Stimulated activated CD4-positive, alpha-beta T cell treated with anti-CD3 and anti-CD28 coated beads, Interleukin-12 subunit alpha, Interleukin-12 subunit beta, amount 100 ng/mL, for 48 hours (primary cell): ENCODE data around the gene NAALADL1.
"Not testable (repeated sequence)": the region's sequence is repeated elsewhere in the genome, so short reads cannot be mapped to it uniquely, and the experiment has no call there.

Source experiments
- DNase-seq, 3 donors: peaks; one replicate each; pipeline ENCODE4 v3.0.0-alpha.2; 2020; ENCODE audit warnings: low read depth in 2 of 3, low spot score in 1 of 3

NAALADL1 gene

DNA sequence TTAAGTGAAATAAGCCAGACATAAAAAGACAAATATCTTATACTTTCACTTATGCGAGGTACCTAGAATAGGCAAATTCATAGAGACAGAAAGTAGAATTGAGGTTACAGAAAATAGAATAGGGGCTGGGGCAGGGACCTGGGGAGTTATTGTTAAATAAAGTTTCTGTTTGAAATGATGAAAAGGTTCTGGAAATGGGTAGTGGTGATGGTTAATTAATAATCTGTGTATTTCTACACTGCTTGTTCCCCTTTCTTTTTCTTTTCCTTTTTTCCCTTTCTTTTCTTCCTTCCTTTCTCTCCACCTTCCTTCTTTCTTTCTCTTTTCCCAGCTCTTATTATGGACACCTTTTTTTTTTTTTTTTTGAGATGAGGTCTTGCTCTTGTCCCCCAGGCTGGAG, 2.8 kb downstream of the NAALADL1 start:
- DNase-seq = no peak

DNA sequence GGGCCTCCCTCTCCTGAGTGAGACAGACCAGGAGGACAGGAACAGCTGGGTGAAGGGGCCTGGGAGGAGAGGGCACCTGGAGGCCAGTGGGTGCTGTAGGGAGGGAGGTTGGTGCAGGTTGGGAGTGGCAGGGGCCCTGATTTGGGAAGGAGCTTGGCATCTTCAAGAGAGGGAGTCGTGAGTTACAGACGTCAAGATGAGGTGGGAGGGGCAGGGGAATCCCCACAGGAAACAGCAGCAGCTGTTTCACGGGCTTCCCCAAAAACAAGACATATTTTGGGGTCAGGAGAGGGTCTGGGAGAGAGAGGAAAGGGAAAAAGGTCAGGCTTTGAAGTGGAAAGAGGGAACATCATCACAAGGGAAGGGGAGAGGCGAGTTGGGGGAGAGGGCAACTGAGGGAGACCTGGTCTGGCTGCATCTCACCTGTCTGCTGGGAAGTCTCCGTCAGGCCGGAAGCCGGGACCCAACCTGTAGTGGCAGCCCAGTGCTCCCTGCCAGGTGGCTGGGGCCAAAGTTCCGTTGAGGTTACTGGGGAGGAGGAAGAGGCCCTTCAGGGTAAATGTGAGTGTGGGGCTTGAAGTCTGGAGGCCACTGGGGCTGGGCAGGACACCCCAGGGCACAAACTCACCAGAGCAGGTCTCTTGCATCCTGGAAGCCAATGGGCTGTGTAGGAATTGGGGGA, 4.4 kb downstream of the NAALADL1 start:
- no peak for DNase-seq

DNA sequence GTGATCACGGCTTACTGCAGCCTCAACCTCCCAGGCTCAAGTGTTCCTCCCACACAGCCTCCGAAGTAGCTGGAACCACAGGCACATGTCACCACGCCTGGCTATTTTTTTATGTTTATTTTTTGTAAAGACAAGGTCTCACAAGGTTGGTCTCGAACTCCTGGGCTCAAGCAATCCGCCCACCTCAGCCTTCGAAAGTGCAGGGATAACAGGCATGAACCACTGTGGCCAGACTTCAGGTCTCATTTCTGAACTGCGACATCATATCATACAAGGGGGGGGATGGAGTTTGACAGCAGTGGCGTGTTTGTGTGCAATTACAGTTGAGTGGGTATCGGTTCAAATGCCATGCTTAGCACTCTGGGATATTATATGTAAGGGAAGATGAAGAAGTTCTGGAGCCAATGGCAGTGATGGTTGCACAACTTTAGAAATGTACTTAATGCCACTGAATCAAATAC, 6.9 kb downstream of the NAALADL1 start:
- no peak for DNase-seq

DNA sequence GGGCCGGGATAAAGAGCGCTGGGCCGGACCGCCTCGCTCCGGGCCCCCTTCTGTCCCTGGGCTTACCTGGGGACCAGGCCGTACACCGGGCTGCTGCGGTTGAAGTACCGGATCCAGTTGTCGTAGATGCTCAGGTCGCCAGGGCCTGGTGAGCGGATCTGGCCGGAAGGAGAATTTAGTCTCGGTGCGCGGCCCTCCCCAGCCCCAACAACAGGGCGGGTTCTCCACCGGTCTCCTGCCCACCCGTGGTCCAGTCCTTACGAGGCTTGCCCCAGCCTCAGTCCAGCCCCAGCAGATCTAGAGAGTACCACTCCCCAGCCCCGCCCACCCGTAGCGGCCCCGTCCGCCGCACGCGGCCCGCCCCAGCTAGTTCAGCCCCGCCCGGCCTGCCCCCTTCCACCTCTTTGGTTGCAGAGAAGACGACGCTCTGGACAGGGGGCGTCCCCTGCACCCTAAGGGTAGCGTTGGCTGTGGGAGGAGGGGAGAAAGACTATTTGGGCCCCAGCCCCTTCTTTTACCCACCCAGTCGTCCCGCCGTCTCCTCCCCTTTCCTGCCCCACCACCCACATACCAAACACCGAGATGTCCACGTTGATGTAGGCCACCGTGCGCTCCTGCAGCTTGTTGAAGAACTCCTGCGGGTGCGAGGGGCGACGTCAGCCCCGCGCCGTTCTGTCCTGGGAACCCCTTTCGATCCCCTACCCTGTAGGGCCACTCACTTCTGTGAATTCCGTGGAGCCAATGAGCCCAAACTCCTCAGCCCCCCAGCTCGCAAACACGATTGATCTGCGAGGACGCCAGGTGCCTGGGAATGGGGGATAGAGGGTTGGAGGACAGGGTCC, 10.6 kb downstream of the NAALADL1 start:
- DNase-seq = peak in 1 of 3 donors; percentile 14

DNA sequence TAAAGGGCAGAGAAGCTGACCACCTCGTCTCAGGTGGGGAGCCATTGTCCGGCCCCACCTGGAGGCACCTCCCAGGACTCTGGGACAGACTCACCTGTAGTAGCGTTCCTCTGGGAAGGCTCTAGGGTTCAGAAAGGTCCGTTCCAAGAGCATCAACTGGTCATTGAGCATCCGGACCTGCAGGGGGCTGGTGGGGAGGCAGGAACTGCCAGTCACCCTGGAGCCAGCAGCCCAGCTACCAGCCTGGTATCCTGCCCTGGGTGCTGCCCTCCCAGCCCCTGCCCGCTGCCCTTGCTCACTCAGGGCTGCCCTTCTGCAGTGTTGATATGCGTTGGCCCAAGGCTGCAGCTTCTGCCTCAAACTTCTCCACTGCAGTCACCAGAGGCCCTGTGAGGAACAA, 12.6 kb downstream of the NAALADL1 start:
- no peak for DNase-seq

DNA sequence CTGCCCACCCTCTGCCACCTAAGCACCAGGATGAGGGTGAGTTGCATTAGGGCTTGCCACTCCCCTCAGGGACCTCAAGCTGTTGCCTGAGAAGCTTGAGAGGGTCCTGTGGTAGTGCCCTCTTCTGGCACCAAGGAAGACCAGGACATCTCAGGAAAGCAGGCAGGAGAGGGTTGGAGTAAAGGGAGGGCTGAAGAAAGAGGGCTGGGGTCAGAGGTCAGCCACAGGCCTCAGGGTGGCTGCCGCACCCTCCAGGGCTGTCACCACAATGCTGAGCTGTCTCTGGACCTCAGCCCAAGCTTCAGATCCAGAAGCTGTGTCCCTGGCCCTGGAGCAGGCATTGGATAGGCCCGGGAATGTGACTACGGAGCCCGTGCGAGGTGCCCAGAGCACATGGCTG, 13.3 kb downstream of the NAALADL1 start:
- no peak for DNase-seq

DNA sequence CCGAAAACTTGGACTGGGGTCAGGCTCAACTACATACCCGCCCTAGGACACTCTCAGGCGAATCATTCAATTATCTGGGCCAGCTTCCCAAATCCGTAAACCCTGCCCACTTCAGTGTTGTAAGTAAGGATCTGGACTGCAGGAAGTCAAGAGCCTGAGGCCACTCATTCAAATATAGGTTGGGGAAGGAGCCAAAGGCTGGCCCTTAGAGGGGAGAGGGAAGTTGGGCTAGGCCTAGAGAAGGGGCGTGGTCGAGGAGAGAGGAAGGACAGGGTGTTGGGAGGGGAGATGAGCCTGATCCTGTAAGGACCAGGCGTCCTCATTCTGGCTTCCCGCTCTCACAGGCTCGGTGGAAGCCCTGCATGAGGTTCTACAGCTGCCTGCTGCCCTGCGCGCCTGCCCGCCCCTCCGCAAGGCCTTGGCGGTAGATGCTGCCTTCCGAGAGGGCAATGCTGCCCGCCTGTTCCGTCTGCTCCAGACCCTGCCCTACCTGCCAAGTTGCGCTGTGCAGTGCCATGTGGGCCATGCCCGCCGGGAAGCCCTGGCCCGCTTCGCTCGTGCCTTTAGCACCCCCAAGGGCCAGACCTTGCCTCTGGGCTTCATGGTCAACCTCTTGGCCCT, 14.4 kb downstream of the NAALADL1 start:
- no peak for DNase-seq

DNA sequence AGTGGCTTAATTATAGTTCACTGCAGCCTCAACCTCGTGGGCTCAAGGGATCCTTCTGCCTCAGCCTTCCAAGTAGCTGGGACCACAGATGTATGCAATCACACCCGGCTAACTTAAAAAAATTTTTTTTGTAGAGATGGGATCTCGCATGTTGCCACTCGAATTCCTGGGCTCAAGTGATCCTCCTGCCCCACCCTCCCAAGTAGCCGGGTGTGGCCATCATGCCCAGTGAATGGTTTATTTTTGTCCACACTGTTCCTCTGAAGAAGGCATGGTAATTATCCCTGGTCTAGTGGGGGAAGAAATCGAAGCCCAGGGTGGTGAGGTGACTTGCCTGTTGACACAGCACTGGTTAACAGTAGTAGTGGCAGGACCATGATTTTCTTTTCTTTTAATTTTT, 15.5 kb downstream of the NAALADL1 start:
- DNase-seq = no peak

DNA sequence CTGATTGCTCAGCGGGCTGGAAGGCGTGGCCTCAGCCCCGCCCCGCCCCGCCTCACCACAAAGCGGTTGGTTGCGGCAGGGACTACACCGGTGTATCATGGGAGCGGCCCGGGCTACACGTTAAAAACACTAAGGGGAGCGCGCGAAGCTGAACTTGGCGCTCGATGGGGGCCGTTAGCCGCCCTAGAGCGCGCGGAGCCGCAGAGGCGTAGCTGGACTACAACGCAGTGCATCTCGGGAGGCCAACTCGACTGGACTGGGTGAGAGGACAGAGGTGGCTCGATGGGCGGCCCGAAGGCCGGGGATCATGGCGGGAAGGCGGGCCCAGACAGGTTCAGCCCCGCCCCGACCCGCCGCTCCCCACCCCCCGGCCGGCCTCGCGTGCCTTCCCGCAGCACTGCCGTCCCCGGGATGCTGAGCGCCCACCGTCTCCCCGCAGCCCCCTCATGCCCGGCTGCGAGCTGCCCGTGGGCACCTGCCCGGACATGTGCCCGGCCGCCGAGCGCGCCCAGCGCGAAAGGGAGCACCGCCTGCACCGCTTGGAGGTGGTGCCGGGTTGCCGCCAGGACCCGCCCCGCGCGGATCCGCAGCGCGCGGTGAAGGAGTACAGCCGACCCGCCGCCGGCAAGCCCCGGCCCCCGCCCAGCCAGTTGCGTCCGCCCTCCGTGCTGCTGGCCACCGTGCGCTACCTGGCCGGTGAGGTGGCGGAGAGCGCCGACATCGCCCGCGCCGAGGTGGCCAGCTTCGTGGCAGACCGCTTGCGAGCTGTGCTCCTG, 17.3 kb downstream of the NAALADL1 start, which contains the start of gene SAC3D1:
Gene SAC3D1 (plus strand): TSS at position 364 of the 776 bp plus-strand sequence. CDS start 83 bp downstream, at position 447.
- DNase-seq = peak; percentile 78 to 84 (median 84)

DNA sequence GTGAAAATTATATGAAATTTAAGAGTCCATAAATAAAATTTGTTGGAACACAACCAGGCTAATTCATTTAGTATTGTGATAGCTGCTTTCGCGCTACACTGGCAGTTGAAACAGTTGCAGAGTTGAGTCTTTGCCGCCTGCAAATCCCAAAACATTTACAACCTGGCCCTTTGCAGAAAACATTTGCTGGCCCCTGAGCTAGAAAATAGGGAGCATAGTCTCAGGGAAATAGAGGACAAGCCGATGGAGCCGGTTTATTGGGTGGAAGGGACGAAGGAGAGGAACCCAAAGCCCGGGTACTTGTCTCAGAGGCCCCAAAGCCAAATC, 17.9 kb downstream of the NAALADL1 start:
- no peak for DNase-seq

DNA sequence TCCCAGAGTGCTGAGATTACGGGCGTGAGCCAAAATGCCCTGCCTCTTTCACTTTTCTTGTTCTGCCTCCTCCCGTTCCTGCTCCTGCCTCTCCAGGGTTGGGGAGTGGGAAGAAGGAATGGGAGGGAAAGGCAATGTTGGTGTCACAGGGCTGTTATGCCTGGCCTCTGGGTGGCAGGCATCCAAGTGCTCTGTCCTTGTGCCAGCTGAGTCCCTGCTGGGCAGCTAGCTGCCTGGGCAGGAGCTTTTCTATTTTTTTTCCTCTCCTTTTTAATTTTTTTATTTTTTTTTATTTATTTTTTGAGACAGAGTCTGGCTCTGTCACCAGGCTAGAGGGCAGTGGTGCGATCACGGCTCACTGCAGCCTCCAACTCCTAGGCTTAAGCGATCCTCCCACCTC, 21.4 kb downstream of the NAALADL1 start:
- DNase-seq = no peak

DNA sequence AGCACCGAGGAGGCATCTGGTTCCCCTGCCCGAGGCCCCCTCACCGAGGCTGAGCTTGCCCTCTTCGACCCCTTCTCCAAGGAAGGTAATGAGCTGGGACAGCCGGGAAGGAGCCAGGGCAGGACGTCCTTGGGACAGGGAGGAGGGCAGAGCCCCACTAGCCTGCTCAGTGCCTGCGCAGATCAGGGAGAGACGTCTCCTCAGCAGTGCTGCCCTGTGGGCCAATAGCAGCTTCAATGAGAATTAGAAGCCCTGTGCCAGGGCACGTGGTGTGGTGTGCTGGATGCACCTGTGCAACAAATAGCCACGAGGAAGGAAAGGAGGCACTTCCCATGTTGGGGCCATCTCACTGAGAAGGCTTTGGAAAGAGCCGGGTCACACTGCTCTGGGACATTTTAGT, 22.8 kb downstream of the NAALADL1 start:
- DNase-seq = no peak

DNA sequence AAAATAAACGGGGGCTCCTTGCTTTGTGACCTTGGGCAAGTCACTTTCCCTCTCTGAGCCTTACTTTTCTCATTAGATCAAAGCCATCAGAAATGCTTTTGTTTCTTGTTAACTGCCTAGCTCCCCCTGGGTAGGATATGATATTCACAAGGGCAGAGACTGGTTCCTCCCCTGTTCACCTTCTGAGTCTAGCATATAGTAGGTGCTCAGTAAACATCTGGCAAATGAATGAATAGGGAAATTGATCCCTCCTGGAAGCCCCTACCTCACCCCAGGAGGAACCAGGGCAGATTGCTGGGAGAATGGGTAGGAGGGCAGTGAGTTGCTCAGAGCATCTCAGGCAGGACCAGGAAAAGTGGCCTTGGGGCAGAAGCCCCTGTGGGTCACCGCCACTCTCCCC, 23.9 kb downstream of the NAALADL1 start:
- DNase-seq = no peak

DNA sequence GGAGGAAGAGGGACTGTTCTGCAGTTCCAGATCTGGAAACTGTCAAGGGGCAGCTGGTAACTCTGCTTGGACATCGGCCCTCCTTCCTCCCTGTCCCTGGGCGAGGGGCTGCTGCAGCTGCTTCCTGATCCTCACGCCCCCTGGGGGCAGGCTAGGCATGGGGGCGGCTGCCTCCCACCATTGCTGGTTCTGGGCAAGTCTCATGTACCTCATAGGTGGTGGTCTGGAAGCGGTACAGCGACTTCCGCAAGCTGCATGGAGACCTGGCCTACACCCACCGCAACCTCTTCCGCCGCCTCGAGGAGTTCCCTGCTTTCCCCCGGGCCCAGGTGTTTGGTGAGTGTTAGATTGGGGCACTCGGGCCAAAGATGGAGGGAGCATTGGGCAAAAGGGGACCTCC, 26.1 kb downstream of the NAALADL1 start:
- DNase-seq = no peak

DNA sequence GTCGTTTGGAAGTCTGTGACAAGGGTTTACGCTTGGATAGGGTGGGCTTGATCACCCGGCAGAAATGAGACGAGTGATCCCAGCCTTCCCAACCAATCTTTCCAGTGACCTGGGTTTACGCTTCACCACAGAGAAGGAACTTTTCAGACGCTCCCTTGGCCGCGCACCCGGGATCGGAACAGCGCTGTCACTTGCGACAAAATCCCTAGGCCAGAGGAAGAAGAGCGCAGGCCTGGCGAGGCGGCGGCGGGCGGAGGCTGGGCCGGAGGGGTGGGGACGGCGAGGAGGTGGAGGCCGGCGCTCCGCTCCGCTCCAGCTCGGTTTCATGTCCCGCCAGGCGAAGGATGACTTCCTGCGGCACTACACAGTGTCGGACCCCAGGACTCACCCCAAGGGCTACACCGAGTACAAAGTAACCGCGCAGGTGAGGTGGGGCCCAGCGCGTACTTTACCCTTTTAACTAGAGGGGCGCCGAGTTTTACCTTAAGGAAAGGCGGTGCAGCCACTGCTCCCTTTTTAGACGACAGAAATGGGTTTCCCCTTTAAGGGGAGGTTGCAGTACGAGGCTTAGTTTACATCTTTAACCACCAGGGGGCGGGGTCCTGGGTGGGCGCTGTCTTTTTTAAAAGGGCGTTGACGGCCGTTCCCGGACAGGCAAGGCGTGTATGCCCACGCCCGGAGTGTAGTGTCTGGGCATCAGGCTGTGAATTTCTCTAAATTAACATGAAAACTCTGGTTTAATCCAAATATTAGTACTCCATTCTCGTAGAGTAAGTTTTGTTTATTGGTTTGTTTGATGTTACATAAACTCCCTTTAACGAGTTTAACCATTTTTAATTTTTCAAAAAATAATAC, 30.9 kb downstream of the NAALADL1 start, which contains the start of gene SNX15:
Gene SNX15 (plus strand): TSS at position 227 of the 855 bp plus-strand sequence. CDS start 99 bp downstream, at position 326.
- peak; percentile 85 to 96 (median 86) for DNase-seq

DNA sequence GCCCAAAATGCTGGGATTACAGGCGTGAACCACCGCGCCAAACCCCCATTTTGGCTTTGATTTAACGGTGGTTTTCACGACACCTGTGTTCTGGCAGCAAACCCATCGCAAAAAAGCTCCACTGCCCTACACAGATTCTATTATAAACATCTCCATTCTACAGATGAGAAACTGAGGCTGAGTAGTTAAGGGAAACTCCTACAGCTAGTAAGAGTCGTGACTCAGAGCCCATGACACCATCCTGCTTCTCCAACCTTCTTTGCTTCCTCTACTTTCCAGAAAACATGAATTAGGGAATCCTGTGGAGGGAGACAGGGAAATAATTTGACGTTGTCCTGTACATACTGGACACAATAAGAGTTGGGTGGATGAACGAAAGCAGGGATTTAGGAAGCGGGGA, 31.5 kb downstream of the NAALADL1 start:
- no peak for DNase-seq

DNA sequence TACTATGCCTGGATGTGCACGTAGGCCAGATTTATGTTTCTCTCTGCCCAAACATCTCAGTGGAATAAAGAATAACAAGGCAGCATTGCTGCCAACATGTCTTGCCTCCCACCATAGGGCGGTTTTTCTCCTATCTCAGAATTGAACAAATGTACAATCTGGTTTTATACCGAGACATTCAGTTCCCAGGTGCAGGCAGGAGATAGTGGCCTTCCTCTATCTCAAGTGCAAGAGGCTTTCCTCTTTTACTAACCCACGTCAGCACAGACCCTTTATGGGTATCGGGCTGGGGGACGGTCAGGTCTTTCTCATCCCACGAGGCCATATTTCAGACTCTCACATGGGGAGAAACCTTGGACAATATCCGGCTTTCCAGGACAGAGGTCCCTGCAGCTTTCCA, 34.9 kb downstream of the NAALADL1 start:
- DNase-seq = not testable (repeated sequence)

DNA sequence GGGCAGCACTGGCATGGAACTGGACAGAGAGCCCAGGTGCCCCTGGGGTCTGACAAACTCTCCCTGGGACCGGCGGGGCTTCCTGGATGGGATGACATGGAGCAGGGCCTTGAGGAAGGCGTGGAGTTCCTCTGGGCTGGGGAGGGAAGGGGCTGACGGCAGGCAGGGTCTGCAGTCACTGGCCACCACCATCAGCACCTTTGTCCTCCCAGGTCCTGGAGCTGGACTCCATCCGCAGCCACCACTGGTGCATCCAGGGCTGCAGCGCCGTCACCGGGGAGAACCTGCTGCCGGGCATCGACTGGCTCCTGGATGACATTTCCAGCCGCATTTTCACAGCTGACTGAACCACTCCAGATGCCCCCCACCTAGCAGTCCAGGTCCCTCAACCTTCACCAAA, 36.8 kb downstream of the NAALADL1 start:
- no peak for DNase-seq

DNA sequence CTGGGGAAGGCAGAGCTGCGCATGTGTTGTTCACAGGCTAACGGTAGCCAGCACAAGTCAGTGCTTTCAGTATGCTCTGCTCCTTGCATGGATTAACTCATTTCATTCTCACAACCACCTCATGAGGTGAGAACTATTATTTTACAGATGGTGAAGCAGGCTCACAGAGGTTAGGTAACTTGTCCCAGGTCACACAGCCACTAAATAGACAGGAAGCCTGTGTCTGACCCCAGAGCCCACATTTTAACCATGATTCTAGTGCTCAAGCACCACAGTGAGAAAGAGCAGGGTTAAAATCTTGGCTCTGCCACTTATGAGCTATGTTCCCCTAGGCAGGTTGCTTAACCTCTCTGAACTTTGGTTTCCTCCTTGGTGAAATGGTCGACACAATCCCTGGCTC, 37.4 kb downstream of the NAALADL1 start:
- no peak for DNase-seq

DNA sequence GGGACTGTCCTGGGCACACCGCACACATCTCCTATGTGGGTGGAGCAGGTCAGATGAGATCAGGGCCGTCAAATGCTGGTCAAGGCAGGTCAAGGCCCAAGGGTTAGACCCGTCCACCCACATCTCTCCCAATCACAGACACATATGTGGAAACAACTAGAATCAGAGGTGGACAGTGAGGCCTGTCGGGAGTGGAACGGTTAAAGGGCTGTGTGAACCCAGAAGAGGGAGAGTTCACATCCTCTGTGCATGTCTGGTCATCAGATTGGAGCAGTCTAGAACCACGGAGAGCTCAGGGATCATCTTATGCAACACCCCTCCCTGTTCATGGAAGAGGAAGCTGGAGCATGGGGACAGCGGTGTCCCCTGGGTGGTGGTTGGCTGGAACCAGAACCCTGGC, 38.5 kb downstream of the NAALADL1 start:
- DNase-seq = no peak
